Measurements from ENCODE around the gene GLB1L2. TPM values are rescaled to one million over a fixed set of nuclear protein-coding genes. Genes with fewer than 3 reads are reported as not detected.

GLB1L2 gene
- total and polyA plus RNA-seq, 2 of the 4 experiments (the other 2 are of a cell fraction): under 0.01 to 0.26 TPM

- no peak overlapping the region for H2BK120ac ChIP-seq (ENCODE audit: low read depth, low read length)
- H3K23ac ChIP-seq (ENCODE audit: low read depth, low read length): no peak overlapping the region
- intact Hi-C loops (cut with micrococcal nuclease) (no loop called here), dilution Hi-C loops (cut with HindIII; ENCODE audit: low sequenced_read_pairs, unreplicated experiment) (no loop called here), in situ Hi-C loops (cut with MboI; ENCODE audit: low sequenced_read_pairs) (no loop called here)
- no peak overlapping the region for H3K4me2 ChIP-seq (ENCODE audit: low read depth, low read length)
- TF ChIP-seq SMC3 (IDR thresholded peaks at IDR 0.05; ENCODE audit: low read depth, low read length) (no peak), CEBPB (IDR thresholded peaks at IDR 0.05; ENCODE audit: low read depth, low read length) (no peak), ELK1 (IDR thresholded peaks at IDR 0.05; ENCODE audit: borderline replicate concordance, low read depth, low read length) (no peak), BHLHE40 (IDR thresholded peaks at IDR 0.05; ENCODE audit: low read depth, low read length) (no peak), MAFK (IDR thresholded peaks at IDR 0.05; ENCODE audit: low read depth, low read length) (no peak), NFE2L2 (IDR thresholded peaks at IDR 0.05; ENCODE audit: low read depth, low read length) (no peak), RFX5 (IDR thresholded peaks at IDR 0.05; ENCODE audit: low read depth, low read length) (no peak), FOS (IDR thresholded peaks at IDR 0.05; ENCODE audit: low read depth, low read length) (no peak), MAZ (IDR thresholded peaks at IDR 0.05; ENCODE audit: borderline replicate concordance, low read depth, low read length) (no peak), MXI1 (IDR thresholded peaks at IDR 0.05; ENCODE audit: borderline replicate concordance, low read depth, low read length) (no peak), RCOR1 (IDR thresholded peaks at IDR 0.05; ENCODE audit: insufficient replicate concordance, low read length) (no peak), CHD1 (IDR thresholded peaks at IDR 0.05; ENCODE audit: low read depth, low read length) (no peak), RAD21 (IDR thresholded peaks at IDR 0.05; ENCODE audit: low read length) (no peak), CTCF (conservative IDR thresholded peaks at IDR 0.05; ENCODE audit: low read depth, low read length) (no peak), USF2 (IDR thresholded peaks at IDR 0.05; ENCODE audit: low read depth, low read length) (no peak), POLR2A (IDR thresholded peaks at IDR 0.05; ENCODE audit: low read depth, low read length) (no peak)
- BruUV-seq (replicated peaks): no TSS peak
- H2BK15ac ChIP-seq (ENCODE audit: low read depth, low read length): no peak overlapping the region
- no peak overlapping the region for H3K4ac ChIP-seq (ENCODE audit: low read depth, low read length)
- H2AFZ ChIP-seq (replicated peaks; ENCODE audit: low read length, poor library complexity): no peak overlapping the region
- H3K4me1 ChIP-seq (ENCODE audit: control insufficient read depth, insufficient read depth, low read length): no peaks in the 10 kb centered on the region
- no peak for ATAC-seq (ENCODE audit: low read depth)
- H3K36me3 ChIP-seq (ENCODE audit: control insufficient read depth, insufficient read depth, low read length): no peaks in the 10 kb centered on the region
- H2BK5ac ChIP-seq (ENCODE audit: low read depth, low read length, poor library complexity, severe bottlenecking): no peak overlapping the region
- H4K5ac ChIP-seq (ENCODE audit: low read depth, low read length): no peak overlapping the region
- H3K14ac ChIP-seq (replicated peaks; ENCODE audit: low read depth, low read length): no peak overlapping the region
- no CpG with 5 or more reads among the region's 20 CpGs for WGBS, 2 experiments (ENCODE audit: extremely low coverage in 2 of 2, insufficient read length in 1 of 2)
- no peak overlapping the region for H2AK9ac ChIP-seq (replicated peaks; ENCODE audit: low read depth, low read length, poor library complexity)
- no peak overlapping the region for H3K56ac ChIP-seq (ENCODE audit: extremely low read depth, insufficient read depth, low read length)
- peaks cover 54% of the 10 kb centered on the region for H3K9me3 ChIP-seq (ENCODE audit: control insufficient read depth, insufficient read depth, low read length)
- CTCF ChIA-PET: no interaction called here
- no peak overlapping the region for H4K91ac ChIP-seq (ENCODE audit: insufficient read depth, low read depth, low read length)
- H3K18ac ChIP-seq (ENCODE audit: low read depth, low read length): no peak overlapping the region
- H3K27ac ChIP-seq (ENCODE audit: insufficient read depth, low read length): no peak overlapping the region
- no peak for DNase-seq
- H4K20me1 ChIP-seq (ENCODE audit: insufficient read depth, low read length): no peaks in the 10 kb centered on the region
- H2AK5ac ChIP-seq (ENCODE audit: low read depth, low read length): no peak overlapping the region
- no peaks in the 10 kb centered on the region for H3K27me3 ChIP-seq (ENCODE audit: control insufficient read depth, insufficient read depth, low read length)
- no peak overlapping the region for H3K4me3 ChIP-seq (ENCODE audit: insufficient read depth, low read depth, low read length)
- POLR2A ChIA-PET (ENCODE audit: unreplicated experiment): no interaction called here
- no peaks in the 10 kb centered on the region for H3K9me1 ChIP-seq (ENCODE audit: insufficient read depth, low read length)
- no peaks in the 10 kb centered on the region for H3K79me1 ChIP-seq (ENCODE audit: low read depth in 1 of 2, low read length in 2 of 2)
- no peak overlapping the region for H3K9ac ChIP-seq (ENCODE audit: low read depth, low read length)
- H2BK20ac ChIP-seq (ENCODE audit: low read depth, low read length): no peak overlapping the region
- no peak overlapping the region for H4K8ac ChIP-seq (ENCODE audit: low read depth in 2 of 2, low read length in 2 of 2)
Observed at GRCh38 chr11:134385774-134386565, 54.2 kb downstream of the GLB1L2 start.
